ENCODE measurements around the gene CELF2.

GRCh38 chr10:11335167-11335652 is 317.5 kb downstream of the CELF2 start:
- TF ChIP-seq SNRNP70 (optimal IDR thresholded peaks at IDR 0.05; ENCODE audit: low read depth, low read length): no peak
- TF ChIP-seq KDM5B (IDR thresholded peaks at IDR 0.05; ENCODE audit: insufficient replicate concordance, low read depth, low read length): no peak
- no peak for TF ChIP-seq HDGF (IDR thresholded peaks at IDR 0.05)
- TF ChIP-seq, protein P1, sequence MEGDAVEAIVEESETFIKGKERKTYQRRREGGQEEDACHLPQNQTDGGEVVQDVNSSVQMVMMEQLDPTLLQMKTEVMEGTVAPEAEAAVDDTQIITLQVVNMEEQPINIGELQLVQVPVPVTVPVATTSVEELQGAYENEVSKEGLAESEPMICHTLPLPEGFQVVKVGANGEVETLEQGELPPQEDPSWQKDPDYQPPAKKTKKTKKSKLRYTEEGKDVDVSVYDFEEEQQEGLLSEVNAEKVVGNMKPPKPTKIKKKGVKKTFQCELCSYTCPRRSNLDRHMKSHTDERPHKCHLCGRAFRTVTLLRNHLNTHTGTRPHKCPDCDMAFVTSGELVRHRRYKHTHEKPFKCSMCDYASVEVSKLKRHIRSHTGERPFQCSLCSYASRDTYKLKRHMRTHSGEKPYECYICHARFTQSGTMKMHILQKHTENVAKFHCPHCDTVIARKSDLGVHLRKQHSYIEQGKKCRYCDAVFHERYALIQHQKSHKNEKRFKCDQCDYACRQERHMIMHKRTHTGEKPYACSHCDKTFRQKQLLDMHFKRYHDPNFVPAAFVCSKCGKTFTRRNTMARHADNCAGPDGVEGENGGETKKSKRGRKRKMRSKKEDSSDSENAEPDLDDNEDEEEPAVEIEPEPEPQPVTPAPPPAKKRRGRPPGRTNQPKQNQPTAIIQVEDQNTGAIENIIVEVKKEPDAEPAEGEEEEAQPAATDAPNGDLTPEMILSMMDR (IDR thresholded peaks at IDR 0.05 in 2 of 3, conservative IDR thresholded peaks at IDR 0.05 in 1 of 3; ENCODE audit: insufficient read depth in 2 of 3, low read depth in 1 of 3, low read length in 3 of 3): no peak
- TF ChIP-seq, protein P2, sequence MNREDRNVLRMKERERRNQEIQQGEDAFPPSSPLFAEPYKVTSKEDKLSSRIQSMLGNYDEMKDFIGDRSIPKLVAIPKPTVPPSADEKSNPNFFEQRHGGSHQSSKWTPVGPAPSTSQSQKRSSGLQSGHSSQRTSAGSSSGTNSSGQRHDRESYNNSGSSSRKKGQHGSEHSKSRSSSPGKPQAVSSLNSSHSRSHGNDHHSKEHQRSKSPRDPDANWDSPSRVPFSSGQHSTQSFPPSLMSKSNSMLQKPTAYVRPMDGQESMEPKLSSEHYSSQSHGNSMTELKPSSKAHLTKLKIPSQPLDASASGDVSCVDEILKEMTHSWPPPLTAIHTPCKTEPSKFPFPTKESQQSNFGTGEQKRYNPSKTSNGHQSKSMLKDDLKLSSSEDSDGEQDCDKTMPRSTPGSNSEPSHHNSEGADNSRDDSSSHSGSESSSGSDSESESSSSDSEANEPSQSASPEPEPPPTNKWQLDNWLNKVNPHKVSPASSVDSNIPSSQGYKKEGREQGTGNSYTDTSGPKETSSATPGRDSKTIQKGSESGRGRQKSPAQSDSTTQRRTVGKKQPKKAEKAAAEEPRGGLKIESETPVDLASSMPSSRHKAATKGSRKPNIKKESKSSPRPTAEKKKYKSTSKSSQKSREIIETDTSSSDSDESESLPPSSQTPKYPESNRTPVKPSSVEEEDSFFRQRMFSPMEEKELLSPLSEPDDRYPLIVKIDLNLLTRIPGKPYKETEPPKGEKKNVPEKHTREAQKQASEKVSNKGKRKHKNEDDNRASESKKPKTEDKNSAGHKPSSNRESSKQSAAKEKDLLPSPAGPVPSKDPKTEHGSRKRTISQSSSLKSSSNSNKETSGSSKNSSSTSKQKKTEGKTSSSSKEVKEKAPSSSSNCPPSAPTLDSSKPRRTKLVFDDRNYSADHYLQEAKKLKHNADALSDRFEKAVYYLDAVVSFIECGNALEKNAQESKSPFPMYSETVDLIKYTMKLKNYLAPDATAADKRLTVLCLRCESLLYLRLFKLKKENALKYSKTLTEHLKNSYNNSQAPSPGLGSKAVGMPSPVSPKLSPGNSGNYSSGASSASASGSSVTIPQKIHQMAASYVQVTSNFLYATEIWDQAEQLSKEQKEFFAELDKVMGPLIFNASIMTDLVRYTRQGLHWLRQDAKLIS (CRISPR knock-in tag; IDR thresholded peaks at IDR 0.05): no peak

Measured in K562 (cell line).